Adrenal gland (tissue), 5 donors: ENCODE measurements around the gene GGT7.

Source experiments
- CTCF ChIP-seq, 6 experiments: fragments of 450-650 bp in 4 of 6; fragments of 200-600 bp in 2 of 6; sonication (generic) in 1 of 6; IDR thresholded peaks; 1 replicate in 5 of 6; 2 replicates in 1 of 6; pipeline versions ENCODE4 v1.5.1 to v1.8.0; 2016 to 2021; ENCODE audit warnings: antibody characterized with exemption in 6 of 6, mild to moderate bottlenecking in 2 of 6, moderate library complexity in 1 of 6
- POLR2A ChIP-seq, 2 donors: fragments of 450-650 bp; IDR thresholded peaks; one replicate each; pipeline ENCODE4 v1.6.1; 2017; ENCODE audit warnings: antibody characterized with exemption in 2 of 2, mild to moderate bottlenecking in 2 of 2, moderate library complexity in 1 of 2
- donor health status: DM: no; HTN: no; CAD: no.

GRCh38 chr20:34871320-34871926, 1.2 kb downstream of the GGT7 start:
- TF ChIP-seq POLR2A (IDR thresholded peaks at IDR 0.05) (no peak), CTCF (IDR thresholded peaks at IDR 0.05) (no peak)
